SIG-M5 (cell line): Measurements from ENCODE around the gene FBRSL1.

ENCODE experiments used
- DNase-seq: peaks from one replicate; lab custom pipeline; 2025; lab: John Stamatoyannopoulos, UW

FBRSL1 gene

DNA sequence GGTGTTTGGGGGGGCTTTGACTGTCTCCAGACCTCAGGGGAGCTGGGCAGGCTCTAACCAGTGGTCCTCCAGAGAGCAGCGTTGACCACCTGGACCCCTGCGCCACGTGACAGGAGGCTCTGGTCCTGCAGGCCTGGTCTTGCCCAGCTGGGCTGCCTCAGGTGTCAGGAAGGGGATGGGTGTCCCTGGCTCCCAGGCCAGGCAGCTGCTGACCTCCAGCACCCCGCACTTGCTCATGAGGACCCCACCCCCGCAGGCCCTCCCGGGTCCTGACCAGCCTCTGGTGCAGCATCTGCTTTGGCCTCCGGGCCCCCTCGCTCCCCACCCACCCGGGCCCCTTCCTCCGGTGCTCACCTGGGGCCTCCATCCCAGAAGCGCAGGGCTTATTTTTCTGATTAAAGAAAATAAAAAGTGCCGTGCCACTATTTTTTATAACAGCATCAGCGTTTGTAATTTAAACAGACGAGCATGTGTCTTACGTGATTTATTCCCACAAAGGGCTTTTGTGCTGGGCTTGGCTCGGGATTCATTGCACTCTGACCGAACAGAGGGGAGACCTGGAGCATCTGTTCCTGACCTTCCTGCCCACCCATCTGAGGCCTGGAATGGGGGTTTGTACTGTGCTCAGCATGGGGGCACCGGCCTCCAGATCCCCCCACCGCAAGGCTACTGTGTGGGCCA is 21.7 kb downstream of the FBRSL1 start:
- DNase-seq = no peak

DNA sequence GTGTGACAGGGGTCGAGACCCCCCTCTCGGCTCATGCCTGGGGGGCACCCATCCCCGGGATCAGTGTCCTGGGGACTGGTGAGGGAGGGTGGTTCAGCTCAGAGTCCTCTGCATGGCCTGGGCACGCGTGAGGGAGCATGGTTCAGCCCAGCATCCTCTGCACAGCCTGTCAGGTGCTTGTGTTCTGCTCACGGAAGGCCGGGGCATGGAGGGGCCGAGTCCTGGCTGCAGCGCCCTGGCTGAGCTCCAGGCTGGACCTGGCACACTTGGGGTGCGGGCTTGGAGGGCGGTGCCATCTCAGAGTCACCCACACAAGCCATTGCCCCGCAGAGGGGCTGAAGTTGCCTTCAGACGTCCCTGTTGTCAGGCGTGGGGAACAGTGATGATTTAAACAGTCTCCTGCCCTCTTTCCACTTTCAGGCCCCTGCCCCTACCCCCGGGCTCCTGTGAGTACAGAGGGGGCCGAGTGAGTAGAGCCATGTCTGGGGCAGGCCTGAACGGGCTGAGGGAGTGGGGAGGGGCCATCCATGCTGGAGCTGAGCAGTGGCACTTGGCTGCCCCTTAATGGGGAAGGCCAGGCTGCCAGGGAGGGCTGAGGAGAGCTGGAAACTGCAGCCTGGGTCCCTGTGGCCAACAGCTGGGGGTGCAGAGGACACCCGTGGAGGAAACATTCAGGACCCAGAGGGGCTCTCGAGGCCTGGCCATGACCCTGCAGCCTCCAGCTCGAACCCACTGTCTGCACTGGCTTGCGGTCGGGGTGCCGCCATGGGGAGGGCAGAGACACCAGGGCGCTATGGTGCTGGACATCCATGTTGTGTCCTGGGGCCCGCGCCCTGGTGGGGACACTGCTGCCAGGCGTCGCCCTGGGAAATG is 22.5 kb downstream of the FBRSL1 start:
- DNase-seq = no peak

DNA sequence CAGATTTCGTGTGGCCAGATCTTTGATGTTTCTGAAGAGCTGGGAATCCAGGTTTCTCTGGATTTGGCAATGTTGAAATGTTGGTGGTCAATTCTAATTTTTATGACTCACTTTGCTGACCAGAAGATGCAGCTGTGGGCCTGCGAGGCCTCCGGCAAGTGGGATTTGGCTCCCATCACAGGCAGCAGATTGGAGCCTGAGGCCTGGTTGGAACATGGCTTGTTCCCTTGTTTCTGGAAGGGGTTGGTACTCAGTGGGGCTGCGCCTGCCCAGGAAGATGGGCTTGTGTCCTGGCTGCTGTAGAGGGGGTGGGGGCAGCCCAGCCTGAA is 23.1 kb downstream of the FBRSL1 start:
- DNase-seq = no peak

GRCh38 chr12:132513458-132514135 is 23.6 kb downstream of the FBRSL1 start:
- DNase-seq = no peak

DNA sequence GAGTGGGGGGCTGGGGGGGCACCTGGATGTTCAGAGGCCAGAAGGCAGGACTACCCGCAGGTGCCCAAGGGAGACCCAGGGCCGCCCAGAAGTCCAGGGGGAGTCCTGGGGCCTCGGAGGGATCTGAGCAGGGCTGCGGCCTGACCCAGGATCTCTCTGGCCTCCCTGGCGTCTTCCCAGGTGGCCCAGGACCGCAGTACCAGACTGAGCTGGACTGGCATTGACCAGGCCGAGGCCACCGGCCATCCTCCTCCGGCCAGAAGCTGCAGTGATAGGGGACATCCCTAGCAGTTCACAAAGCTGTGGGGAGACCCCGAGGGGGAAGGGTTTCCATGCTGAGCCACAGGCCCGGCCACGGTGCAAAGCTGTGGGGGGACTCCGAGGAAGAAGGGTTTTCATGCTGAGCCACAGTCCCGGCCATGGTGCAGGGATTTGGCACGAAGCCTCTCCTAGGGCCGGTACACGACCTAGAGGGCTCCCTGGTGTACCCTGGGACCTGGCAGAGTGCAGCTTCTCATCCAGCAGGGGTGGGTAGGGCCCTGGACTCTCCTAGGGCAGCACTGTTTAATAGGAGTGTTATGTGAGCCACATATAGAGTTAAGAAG is 24.4 kb downstream of the FBRSL1 start:
- DNase-seq = no peak

DNA sequence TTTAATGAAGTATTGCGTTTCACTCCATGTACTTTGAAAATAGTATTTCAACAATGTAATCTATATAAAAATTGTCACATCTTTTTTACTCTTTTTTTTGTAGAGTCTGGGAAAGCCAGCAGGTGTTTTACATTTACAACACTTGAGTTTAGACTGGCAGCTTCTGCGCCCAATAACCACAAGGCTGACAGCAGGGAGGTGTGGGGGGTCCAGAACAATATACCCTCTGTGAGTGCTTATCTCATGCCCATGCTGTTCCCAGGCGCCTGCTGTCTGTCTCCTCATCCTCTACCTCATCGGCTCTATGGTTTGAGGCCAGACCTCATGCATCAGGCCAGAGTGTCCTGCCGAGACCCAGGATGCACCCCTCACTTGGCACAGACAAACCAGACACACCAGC is 24.9 kb downstream of the FBRSL1 start:
- DNase-seq = no peak

DNA sequence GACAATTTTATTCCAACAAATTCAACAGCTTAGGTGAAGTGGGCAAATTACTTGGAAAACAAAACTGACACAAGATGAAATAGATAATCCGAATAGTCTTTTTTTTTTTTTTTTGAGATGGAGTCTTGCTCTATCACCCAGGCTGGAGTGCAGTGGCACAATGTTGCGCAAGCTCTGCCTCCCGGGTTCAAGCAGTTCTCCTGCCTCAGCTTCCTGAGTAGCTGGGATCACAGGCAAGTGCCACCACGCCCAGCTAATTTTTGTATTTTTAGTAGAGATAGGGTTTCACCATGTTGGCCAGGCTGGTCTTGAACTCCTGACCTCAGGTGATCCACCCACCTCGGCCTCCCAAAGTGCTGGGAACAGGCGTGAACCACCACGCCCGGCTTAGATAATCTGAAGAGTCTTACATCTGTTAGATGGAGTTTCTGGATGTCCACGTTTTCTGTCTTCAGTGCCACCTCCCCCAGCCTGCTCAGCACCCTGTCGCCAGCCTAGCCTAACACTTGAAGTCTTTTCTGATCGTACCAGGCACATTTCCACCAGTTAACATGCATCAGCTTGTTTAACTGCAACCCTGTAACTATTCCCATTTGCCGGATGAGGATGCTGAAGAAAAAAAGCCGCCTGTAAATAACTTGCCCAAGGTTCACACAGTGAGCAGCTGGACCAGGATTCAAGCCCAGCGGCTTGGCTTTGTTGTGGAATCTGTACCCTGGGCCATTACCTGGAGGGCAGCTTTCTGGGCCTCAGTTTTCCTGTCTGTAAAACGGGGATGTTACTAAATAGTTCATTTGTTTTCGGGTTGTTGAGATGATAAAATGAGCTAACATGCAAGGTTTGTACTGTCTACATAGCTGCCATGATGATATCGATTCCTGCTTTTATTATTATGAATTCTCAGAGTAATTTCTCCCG is 26.4 kb downstream of the FBRSL1 start:
- DNase-seq = no peak

DNA sequence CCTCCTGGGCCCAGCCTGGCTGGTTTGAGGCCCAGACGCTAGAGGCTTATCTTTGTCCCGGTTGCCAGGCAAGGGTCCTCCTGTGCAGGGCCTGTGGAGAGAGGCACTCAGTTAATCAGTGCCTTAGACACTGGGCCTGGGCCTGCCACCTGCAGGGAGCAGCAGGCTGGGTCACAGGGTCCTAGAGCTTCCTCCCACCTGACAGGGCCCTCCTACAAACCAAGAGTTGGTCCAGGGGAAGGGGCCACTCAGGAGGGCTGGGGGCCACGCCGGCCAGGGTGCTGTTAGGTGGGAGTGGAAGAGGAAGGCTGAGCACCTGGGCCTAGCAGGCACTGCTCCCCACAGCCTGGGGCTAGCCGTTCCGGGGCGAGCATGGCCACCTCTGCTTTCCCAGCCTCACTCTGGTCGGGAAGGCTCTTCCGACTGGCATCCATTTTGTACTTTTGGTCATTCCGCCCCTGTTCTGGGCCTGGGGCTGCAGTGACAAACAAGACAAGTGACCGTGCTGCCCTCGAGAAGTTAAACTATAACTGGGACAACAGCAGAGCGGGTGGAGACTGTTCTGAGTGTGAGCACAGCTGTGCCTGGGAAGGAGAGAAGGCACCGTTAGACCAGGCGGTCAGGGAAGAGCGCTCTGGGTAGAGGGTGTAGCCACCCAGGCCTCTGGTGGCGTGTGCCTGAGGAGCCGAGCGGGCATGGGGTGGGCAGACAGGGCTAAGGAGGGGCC is 27.2 kb downstream of the FBRSL1 start:
- DNase-seq = no peak

DNA sequence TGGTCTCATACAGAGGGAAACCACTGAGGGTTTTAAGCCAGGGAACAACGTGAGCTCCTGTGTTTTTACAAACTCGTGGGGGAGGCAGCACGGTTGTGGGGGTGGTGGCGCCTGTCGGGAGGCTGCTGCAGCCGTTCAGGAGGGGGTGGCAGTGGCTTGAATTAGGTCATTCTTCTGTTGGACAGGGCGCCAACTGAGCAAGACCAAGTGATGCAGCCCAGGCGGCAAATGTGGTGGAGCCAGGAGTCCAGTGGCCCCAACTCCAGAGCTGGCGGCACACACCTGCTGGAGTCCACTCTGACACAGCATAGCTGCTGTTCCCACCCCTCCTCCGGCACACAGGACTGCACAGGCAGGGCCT is 27.8 kb downstream of the FBRSL1 start:
- no peak for DNase-seq

DNA sequence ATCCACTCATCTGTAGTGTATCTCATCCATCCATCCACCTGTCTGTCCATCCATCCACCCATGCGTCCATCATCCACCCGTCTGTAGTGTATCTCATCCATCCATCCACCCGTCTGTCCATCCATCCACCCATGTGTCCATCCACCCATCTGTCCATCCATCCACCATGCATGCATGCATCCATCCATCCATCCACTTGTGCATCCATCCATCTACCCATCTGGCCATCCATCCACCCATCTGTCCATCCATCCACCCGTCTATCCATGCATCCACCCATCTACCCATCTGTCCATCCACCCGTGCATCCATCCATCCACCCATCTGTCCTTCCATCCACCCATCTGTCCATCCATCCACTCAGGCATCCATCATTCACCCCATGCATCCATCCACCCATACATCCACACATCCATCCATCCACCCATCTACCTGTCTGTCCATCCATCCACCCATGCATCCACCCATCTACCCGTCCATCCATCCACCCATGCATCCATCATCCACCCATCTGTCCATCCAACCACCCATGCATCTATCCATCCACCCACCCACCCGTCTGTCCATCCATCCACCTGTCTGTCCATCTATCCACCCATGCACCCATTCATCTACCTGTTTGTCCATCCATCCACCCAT is 28.5 kb downstream of the FBRSL1 start:
- no peak for DNase-seq

DNA sequence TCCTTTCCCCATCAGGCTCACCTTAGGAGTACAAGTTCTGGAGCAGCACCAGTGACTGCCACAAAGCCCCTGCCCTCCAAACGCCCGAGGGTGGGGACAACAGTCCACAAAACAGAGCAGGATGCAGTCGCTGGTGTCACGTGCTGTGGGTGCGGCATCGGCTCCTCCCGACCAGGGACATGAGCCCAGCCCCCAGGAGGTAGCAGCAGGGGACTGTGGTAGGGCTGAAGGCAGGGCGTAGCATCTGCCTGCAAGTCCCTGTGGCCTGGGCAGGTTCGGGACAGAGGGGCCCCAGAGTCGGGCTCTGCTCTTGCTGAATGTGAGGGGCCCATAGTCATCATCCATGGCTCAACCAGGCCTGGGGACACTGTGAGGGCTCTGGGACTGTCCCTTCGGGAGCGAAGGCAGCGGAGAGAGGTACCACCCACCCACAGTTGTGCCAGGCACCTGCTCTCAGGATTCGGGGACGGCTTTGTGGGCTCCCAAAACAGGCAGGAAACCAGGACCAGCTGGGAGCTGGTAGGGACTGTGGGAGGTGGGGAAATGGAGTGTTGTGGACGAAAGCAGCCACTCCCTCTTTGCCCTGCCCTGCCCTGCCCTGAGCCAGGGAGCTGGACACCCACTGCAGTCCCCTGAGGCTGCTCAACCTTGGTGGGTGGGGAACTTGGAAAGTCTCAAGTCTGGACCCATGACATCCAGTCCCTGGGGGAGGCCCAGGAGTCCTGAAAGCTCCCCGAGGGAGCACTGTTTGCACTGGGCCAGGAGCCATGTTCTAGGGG is 30.7 kb downstream of the FBRSL1 start:
- DNase-seq = no peak

- DNase-seq = no peak
These were observed 31.2 kb downstream of the FBRSL1 start for GRCh38 chr12:132521200-132521580.

- no peak for DNase-seq
These were observed 31.9 kb downstream of the FBRSL1 start for GRCh38 chr12:132521712-132522292.

DNA sequence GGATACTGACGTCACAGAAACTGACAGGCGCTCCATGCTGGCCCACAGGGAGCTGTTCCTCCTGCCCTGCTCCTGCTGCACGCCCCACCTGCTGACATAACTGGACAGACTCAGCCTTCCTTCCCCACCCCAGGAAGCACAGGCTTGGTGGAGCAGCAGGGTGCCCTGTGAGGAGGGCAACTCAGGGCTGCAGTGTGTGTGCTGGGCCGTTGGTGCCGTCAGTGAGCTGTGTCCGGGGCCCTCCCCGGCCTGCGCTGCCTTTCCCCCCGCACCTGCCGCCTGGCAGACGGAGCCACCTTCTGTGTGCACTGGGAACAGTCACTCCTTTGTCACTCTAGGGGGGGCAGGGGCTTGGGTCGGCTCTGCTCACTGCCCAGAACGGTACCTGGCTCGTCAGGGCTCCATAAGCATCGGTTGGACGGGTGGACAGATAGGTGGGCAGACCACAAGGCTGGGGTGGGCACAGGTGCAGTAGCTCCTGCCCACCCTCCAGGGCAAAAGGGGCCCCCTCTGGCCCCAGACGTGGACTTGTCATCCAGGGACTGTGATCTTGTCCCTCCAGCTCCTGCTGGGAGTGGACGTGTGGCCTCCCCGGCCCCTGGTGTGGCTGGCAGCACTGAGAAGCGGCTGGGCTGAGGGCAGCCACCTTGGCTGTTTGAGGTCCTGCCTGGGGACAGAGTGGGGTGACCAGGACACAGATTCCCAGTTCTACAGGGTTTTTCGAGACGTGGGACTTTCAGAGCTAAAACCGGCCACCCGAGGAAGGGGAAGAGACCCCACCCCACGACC is 32.8 kb downstream of the FBRSL1 start:
- DNase-seq = no peak

DNA sequence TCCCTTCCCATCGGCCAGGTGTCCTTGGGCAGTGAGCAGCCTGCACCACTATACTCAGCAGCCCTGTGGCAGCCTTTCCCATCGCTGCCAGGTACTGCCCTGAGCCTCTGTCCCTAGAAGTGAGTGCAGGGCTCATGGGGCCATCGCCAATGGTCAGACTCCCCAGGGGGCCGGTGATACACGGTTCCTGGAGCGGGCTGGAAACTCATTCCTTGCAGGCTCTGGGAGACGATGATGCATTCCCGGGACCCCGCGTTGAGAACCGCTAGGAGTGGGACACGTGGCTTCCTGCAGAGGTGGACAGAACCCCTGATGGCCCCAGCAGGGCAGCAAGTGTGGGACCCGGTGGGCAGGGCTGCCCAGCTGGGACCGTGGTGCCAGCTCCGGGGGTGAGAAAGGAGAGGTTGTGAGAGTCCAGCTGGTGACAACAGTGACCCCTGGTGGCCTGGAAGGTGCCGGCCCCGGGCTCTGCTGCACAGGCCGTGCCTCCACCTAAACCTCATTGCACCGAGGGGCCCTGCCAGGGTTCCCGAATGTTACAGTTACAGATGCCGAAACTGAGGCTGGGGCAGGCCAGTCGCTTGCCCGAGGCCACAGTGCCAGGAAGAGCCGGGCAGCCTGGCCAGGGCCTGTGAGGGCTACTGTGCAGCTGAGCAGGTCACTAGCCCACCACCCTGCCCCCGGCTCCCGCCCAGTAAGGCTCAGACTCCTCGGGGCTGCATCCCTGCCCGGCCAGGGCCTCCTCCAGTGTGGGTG is 33.8 kb downstream of the FBRSL1 start:
- DNase-seq = no peak

GRCh38 chr12:132524405-132524804 is 34.5 kb downstream of the FBRSL1 start:
- no peak for DNase-seq

DNA sequence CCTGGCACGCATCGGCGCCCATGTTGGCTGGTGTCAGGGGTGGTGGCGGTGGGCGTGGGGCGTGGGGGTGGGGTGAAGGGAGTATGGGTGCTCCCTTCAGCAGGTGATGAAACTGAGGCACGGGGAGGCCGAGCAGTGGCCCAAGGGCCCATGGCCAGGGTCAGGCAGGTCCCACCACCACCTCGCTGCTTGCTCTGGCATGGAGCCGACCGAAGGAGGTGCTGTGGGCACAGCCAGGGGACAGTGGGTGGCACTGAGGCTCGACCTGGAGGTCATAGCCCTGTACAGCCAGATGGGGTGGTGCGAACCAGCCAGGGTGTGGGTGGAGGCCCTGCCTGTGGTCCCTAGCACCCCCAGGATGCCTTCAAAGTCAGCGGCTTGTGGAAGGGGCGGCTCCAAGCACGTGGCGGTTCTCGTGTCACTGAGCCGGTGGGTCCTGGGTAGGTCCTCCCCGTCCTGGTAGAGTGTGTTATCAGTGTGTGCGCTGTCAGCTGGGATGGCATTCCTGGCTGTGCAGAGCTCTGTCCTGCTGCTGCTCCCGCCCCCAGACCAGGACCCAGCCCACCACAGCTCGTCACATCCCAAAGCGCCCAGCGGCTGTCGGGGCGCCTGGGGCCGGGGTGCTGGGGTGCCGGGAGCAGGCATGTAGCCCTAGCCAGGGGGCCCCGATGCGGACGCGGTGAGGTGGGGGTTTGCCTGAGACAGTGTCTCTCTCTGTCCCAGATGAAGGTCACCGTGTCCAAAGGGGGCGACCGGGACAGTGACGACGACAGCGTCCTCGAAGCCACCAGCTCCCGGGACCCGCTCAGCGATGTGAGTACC is 35.3 kb downstream of the FBRSL1 start:
- DNase-seq = no peak
